Non-pigmented ciliary epithelial cell (primary cell): ENCODE results near the gene AK4.

Experiments used
- DNase-seq: peaks from one replicate; pipeline ENCODE4 v3.0.0-alpha.2; 2010; ENCODE audit warnings: low read depth

AK4 gene

GRCh38 chr1:65278376-65279069 is 130.5 kb downstream of the AK4 start:
- DNase-seq, result no peak

DNA sequence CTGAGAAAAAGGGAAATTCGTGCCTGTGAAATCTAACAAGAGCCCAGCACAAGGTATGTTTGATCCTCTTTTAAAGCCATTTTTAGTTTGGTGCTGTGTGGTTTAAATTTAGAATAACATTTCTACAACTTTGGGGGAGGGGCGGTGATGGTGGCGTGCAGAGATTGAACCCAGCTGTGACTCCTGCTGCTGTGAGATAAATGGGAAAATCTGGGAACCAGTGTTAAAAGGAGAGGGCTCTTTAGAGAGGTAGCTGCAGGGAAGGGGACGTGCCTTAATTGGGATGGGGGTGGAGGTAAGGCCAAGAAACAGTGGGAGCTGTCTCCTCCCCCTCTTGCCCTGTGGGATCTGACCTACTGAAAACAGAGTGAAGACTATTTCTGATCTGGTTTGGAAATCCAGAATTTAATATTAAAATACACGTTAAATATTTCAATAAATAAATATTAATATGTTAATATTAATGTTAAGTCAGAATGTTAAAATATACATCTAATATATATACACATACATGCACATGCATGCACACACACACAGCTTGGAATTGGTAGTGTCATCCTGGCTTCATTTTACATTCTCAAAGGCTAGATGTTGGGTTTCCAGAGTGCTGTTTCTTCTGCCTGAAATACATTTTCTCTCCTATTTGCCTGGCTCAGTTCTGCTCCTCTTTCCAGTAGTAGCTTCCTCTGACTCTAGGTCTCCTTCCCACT is 131.2 kb downstream of the AK4 start:
- DNase-seq, result no peak
